Nucleus accumbens (tissue), 56 donors: ENCODE results near the gene COX15.

ENCODE experiments used
- DNase-seq, 56 donors: peaks; one replicate each; lab custom pipeline; 2025; lab: John Stamatoyannopoulos, UW

Gene COX15

DNA sequence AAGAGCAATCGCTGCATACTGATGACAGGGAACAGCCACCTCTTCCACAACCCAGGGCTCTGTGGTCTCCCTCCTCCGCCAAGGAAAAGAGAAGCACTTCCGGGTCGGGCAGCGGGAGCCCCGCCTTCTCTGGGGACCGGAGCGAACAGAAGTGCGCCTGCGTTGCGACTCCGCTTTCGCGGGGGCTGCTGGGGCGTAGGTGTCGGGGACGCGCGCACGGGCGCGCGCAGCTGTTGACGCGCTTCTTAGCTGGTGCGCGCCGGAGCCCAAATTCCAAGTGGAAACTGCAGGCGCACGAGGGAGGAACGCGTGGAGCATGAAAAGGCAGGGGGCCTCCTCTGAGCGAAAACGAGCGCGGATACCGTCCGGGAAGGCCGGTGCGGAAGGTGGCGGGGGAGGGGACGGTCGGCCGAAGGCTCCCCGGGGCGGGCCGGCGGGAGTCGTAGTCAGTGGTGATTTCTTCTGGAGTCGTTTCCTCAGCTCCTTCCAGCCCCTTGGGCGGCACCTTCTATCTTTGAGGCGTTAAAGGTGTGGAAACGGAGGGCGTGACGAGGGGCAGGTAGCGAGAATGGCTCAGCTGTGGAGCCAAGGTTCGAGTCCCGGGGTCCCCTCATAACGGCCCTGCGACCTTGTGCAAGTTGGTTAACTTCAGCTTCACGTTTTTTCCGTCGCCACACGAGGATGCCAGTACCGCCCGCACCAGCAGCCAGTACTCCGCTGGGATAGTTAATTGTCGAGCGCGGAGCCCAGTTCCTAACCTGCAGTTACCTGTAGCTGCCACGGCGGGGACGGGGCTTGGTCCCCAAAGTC, at the start of gene COX15, which contains the start of gene CUTC:
COX15 (minus strand) TSS at position 95 of the 810 bp plus-strand sequence; CDS start at position 17, 78 bp downstream.
CUTC (plus strand) TSS at position 202 of the 810 bp plus-strand sequence; CDS start at position 317, 115 bp downstream.
- DNase-seq, result peak; percentile 50 to 98 (median 94)

DNA sequence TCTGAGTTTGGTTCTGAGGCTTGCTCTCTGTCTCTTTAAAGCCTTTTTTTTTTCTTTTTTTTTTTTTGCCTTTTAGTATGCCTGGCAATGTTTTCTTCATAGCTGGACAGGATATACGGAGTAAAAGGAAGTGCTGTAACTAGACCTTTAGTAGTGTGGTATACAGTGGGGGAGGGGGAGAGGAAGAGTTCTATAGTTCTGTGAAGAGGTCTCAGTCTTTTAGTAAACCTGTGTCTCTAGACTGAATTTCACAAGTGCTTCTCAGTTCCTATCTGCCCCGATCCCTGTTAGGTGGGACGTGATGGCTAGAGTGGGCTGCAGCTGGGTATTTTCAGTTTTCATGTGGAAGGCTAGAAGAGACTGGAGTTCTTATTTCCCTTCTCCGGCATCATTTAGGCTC, 47.4 kb upstream of the COX15 start:
- DNase-seq, result no peak

DNA sequence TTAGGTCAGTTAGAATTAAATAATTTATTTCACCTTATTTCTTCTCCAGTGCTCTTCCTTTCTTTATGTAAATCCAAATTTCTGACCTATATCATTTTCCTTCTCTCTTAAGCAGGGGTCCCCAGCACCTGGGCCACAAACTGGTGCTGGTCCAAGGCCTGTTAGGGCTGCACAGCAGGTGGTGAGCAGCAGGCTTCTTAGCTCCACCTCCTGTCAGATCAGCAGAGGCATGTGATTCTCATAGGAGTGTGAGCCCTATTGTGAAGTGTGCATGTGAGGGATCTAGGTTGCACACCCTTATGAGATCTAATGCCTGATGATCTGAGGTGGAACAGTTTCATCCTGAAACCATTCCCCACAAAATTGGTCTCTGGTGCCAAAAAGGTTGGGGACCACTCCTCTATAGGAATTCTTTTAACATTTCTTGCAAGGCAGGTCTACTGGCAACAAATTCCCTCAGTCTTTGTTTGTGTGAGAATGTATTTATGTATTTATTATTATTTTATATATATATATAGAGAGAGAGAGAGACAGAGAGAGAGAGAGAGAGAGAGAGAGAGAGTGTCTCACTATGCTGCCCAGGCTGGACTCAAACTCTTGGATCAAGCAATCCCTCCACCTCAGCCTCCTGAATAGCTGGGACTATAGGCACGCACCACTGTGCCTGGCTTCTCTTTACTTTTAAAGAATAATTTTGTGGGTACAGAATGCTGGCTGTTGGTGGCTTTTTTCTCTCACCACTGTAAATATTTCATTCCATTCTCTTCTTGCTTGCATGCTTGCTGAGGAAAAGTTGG, 46.2 kb upstream of the COX15 start:
- no peak for DNase-seq

DNA sequence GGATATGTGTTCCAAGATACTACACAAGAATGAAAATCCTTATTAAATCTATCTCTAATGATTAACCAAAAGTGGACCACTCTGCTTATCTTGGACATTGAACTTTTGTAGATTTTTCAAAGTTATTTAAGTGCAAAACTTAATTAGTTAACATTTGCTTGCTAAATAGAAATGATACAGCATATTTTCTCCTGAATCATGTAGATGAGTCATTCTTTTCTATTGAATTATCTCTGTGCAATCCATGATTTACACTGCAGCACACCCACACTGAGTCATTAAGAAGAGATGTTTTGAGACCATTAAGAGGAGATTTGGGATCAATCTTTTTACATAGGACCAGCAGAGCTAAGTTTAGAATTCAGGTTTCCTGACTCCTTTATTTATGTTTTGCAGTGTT, 43.9 kb upstream of the COX15 start:
- no peak for DNase-seq

DNA sequence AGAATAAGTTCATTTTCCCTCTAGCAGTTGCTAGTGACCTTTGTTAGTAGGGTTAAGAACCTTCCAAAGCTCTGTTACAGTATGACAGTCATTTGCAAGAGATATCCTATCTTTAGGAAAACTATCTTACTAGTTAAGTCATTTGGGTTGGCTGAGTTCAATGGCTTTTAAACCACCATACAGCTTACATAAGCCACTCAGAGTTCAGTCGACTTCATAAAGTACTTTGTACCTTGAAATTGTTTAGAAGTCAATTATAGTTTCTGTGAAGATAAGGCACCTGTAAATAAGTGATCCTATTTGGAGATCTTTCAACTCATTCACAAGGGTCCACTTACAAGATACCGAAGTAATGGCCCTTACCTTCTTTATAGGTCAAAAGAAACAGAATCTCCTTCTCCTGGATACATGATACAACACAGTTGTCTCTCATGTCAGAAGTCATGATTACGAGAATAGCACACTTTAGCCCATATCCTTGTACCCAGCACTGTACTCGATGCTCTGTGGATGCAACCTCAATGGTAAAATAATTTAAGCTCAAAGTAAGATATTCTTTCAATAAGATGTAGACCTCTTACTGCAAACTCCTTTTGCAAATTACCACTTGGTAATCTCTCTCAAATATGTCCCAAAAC, 38.6 kb upstream of the COX15 start:
- no peak for DNase-seq

DNA sequence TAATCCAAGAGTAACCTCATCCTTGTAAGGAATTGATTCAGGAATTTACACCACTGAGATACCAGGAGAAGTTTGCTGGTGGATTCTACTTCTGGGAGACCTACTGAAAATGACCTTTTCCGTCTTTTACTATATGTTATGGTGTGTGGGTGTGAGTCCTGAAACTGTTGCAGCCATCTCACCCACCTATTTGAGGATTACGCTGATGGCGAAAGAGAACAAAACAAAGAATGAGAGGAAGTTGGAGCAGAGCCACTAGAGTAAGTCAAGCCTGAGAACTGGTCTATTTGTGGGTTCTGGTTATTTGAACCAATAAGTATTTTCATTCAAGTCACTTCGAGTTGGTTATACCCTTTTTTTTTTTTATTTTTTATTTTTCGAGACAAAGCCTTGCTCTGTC, 37.8 kb upstream of the COX15 start:
- DNase-seq, result no peak

DNA sequence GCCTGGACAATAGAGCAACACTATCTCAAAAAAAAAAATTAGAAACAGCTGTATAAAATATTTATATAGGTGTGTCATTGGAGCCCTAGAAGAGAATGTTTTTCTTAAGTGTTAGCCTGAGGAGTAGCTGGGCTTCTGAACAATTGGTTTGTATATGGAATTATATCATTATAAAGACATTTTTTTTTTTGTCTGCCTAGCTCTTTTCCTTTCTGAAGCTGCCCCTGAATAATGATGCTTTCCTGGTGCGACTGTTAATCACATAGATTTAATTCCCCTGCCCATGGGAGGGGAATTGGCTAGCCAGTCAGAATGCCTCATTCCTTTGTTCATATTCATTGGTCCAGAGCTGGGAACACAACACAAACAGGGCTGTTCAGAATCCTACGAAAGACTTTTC, 36.6 kb upstream of the COX15 start:
- no peak for DNase-seq

DNA sequence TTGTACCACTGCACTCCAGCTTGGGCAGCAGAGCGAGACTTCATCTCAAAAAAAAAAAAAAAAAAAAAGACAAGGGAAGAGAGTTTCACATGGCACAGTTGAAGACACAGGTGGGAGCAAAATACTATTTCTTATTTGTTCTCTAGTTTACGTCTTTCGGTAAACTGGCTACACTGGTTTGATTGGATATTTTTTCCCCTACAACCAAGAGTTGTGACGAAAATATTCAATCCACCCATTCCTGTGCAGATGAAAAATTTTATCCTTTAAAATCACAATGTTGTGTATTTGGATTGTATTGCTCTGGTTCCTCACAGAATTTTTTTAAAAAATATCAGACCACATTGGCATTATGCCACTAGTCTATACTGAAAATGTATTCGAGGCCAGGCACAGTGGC, 36.0 kb upstream of the COX15 start:
- no peak for DNase-seq

DNA sequence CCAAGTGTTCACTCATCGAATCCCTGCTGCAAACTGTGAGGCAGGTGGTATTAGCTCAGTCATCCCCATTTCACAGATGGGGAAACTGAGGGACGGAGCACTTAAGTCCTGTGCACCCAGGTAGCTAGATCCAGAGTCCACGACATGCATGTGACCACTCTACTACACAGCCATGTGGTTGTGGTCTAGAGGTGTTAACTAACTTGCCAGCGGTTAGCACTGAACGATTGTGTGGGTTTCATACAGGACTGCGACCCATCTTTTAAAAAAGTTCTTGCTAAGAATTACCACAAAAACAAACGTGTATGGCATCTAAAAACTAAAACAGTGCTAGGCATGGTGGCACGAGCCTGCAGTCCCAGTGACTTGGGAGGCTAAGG, 34.4 kb upstream of the COX15 start:
- no peak for DNase-seq

DNA sequence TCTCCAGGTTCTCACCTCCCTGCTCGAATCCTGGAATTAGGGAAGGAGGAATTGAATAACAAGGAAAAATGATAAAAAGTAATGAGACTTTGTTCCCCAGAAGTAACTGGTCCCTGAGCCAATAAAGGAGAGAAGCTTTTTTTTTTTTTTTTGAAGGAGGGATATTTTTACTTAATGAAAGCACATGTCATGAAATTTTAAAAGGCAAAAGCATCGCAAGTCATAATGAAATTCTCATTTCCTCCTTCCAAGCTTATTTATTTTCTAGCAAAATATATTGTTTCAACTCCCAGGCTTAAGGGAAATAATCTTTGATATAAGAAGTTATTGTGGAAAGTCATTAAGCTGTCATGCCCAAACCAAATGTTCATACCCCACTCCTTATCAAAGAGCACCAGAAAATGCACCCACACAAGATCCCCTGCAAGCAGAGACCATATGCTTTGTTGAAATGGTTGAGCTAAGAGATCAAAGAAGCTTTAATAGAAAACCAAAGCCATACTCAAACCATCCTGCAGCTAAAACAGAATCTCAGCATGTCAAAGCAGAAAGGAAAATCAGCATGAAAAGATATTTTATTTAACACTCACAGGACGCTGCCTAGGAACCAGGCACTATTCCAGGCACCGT, 33.9 kb upstream of the COX15 start:
- DNase-seq, result no peak

DNA sequence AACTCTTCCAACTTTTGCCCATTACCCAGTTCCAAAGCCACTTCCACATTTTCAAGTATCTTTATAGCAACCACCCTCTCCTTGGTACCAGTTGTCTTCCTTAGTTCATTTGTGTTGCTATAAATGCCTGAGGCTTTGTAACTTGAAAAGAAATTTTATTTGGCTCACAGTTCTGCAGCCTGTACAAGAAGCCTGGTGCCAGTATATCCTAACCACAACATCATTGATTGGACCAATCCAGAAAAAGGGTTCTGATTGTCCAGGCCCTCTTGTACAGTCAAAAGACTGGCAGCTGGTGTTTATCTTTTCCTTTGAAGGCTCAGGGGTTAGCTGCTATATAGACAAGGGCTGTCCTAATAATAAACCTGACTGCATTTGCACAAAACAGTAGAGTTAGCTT, 29.4 kb upstream of the COX15 start:
- DNase-seq, result no peak

DNA sequence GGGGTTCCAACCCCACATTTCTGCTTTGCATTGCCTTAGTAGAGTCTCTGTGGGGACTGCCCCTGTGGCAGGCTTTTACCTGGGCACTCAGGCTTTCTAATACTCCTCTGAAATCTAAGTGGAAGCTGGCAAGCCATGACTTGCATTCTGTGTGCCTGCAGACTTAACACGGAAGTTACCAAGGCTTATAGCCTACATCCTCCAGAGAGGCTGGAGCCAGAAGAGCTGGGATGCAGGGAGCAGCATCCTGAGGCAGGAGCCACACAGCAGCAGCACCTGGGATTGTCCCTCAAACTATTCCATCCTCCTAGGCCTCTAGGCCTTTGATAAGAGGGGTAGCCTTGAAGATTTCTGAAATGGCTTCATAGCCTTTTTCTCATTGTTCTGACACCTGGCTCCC, 28.4 kb upstream of the COX15 start:
- DNase-seq, result no peak

DNA sequence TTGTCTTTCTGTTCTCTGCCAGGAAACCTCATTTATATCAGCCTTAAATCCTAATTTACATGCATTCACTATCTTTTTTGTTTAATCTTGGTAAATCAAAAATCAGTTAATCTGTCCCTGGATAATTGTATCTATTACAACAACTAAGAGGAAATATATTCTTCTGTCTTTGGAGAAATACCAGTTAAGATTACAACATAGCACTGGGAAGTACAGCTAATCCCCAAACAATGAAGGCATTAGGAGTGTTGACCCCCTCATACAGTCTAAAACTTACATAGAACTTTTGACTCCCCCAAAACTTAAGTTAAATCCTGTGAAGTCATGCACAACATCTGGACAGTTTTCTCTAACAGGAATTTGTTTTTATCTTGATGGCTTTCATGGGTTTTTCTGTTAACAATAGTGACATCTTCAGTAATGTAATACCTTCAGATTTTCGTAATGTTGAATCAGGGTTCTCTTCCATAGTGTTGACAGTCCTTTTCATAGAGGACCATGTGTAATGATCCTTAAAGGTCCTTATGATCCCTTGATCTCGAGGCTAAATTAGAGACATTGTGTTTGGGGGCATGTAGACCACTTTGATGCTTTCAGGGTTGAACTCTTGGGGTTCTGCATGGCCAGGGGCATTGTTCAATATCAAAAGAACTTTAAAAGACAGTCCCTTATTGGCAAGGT, 26.4 kb upstream of the COX15 start:
- no peak for DNase-seq

DNA sequence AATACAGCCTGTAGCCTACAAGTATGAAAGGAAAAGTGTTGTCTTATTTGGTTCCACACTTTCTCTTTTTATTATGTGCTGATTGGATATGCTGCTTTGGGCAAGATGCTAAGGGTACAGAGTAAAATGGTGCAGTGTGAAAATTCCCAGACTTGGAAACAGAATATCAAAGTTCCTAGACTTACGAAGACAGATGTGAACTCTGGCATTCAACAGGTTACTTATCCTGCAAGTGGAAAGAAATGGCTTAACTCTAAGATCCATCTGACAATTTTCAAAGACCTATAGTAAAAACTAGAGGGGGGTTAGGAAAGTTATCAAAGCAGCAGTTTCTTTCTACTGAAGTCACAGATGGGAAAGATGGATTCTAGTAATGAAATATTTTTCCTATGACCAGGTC, 24.2 kb upstream of the COX15 start:
- DNase-seq, result no peak

DNA sequence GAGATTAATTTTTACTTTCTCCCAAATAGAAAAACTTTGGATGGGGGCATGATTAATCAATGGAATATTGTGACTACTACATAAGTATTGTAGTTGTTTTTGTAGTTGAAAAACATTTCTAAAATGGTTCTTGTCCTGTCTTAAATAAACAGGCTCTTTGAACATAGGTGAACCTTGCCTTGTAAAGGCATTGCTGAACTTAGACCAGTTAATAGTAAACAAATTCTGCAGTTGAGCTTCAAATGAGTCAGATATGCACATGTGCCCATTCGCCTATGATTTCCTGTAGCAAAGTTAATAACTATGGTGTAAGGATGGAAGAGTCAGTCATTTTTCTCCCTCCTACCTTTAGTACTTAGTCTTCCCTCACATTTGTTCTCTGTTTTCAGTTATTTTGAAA, 22.7 kb upstream of the COX15 start:
- no peak for DNase-seq

DNA sequence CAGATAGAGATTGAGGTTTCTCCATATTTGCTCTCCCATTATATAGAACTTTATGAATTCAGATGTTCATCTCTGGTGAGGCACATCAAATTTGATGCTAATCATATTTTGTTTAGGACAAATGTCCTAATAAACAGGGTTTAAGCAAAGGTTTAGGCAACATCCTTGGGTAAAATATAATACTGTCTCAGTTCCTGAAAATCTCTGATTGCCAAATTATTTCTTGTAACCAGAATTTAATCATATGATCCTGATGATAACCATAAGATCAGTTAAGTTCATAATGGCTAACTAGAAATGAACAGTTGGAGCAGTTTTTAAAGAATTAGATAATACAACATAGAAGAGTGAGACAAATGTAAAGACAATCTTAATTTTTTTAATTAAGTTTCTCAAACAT, 18.7 kb upstream of the COX15 start:
- no peak for DNase-seq

DNA sequence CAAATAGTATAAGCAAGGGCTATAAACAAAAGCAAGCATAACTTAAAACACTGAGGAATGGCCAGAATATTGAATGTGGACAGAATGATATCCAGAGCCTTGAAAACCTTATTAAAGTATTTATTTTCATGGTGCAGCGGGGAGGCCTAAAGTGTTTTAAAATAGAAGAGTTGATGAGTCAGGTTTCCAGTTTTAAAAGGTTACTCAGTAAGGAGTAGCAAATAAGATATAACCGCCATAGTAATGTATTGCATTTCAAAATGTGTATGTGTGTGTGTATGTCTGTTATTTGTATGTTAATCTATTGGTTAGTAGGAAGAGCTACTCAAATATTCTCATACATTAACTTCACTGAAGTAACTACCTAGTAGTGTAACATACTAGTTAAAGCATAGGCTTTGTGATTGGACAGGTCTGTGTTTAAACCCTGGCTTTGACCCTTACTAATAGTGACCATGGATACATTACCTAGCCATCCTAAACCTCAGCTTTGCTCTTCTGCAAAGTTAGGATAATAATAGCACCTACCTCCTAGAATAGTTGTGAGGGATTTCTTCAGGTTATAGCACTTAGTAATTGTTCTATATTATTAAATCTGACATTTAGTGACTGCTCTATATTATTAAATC, 17.0 kb upstream of the COX15 start:
- no peak for DNase-seq

DNA sequence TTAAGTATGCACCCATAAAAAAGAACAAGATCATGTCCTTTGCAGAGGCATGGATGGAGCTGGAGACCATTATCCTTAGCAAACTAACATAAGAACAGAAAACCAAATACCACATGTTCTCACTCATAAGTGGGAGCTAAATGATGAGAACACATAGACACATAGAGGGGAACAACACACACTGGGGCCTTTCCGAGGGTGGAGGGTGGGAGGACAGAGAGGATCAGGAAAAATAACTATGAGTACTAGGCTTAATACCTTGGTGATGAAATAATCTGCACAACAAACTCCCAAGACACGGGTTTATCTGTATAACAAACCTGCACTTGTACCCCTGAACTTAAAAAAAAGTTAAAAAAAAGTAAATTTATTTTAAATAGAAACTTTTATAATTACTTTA, 14.2 kb upstream of the COX15 start:
- peak in 2 of 56 donors; percentile 14 to 21 for DNase-seq

DNA sequence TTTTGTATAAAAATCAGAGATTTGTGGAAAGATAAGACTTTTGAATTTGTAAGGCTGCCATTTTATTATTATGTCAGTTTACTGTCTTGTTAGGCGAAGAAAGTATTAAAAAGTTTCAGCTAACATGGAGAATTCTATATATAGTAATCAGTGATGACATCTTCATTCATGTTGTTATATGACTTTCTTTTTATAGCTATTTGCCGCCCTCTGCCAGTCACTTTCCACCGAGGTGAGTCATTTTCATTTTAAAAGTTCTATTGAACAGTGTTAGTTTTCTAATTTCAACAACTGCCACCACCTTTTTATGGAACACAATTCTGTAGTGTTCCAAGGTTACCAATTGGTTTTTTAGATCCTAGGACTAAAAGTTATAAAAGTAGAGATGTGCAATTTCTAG, 11.9 kb upstream of the COX15 start:
- DNase-seq, result peak in 5 of 56 donors; percentile 1 to 32 (median 18)

DNA sequence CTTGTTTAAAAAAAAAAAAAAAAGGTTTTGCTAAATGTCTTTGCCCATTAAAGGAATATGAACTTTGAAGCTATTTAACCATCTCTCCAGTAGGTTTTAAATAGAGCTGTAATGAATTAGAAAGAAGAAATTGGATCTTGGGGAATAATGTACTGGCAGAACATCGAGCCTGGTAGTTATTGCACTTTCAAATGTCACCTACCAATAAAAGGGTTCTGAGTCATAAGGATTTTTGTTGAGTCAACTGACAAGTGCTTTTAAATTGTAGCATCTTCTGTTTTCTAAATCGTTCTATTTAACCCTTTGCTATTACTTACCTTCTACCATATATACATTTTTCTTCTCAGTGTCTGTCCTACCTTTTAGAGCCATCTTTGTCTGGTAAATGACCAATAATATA, 10.8 kb upstream of the COX15 start:
- DNase-seq, result no peak
